NCI-H2196 (cell line): ENCODE measurements around the gene DENND1B.

Experiments
- DNase-seq: peaks from one replicate; lab custom pipeline; 2025; ENCODE audit not compliant: unreplicated experiment; lab: John Stamatoyannopoulos, UW

The DENND1B gene

GRCh38 chr1:197775282-197776262, at the start of gene DENND1B:
TSS of gene DENND1B (minus strand) at chr1:197775480. CDS start at chr1:197775155, 325 bp downstream.
- DNase-seq: peak; percentile 51

- no peak for DNase-seq
Measured at GRCh38 chr1:197814306-197814705, 39.0 kb upstream of the DENND1B start.

GRCh38 chr1:197813741-197814140, 38.5 kb upstream of the DENND1B start:
- no peak for DNase-seq

GRCh38 chr1:197811769-197812168, 36.5 kb upstream of the DENND1B start:
- DNase-seq: no peak

- no peak for DNase-seq
Measured at GRCh38 chr1:197810812-197811211, 35.5 kb upstream of the DENND1B start.

GRCh38 chr1:197808880-197809279, 33.6 kb upstream of the DENND1B start:
- no peak for DNase-seq

- no peak for DNase-seq
Measured at GRCh38 chr1:197807739-197808453, 32.6 kb upstream of the DENND1B start.

GRCh38 chr1:197807216-197807615, 31.9 kb upstream of the DENND1B start:
- no peak for DNase-seq

GRCh38 chr1:197806718-197807117, 31.4 kb upstream of the DENND1B start:
- no peak for DNase-seq

- DNase-seq: no peak
Measured at GRCh38 chr1:197801684-197802083, 26.4 kb upstream of the DENND1B start.

- no peak for DNase-seq
Measured at GRCh38 chr1:197801111-197801482, 25.8 kb upstream of the DENND1B start.

- DNase-seq: no peak
Measured at GRCh38 chr1:197800379-197801110, 25.3 kb upstream of the DENND1B start.

- no peak for DNase-seq
Measured at GRCh38 chr1:197799271-197799670, 24.0 kb upstream of the DENND1B start.

- DNase-seq: no peak
Measured at GRCh38 chr1:197798492-197798891, 23.2 kb upstream of the DENND1B start.

GRCh38 chr1:197797010-197797409, 21.7 kb upstream of the DENND1B start:
- no peak for DNase-seq

GRCh38 chr1:197788741-197789739, 13.8 kb upstream of the DENND1B start:
- DNase-seq: no peak

- no peak for DNase-seq
Measured at GRCh38 chr1:197787623-197788536, 12.6 kb upstream of the DENND1B start.

- no peak for DNase-seq
Measured at GRCh38 chr1:197787056-197787455, 11.8 kb upstream of the DENND1B start.

GRCh38 chr1:197786280-197786679, 11.0 kb upstream of the DENND1B start:
- no peak for DNase-seq
